Naive B cell (primary cell): ENCODE data around the gene OXSM. TPM values are rescaled to one million over a fixed set of nuclear protein-coding genes. Genes with fewer than 3 reads are reported as not detected.

Experiments
- polyA plus RNA-seq, 6 donors: library from polyadenylated mRNA; unstranded; fragments of 300-500 nt; fragmentation: Illumina TruSeq; gene quantifications; one replicate each; pipeline ENCODE4 v1.2.3, GENCODE V29; 2021; ENCODE audit warnings: low read depth in 6 of 6

The OXSM gene
- polyA plus RNA-seq, 6 donors from 2014 or later = 14.5 to 27.5 (median 19.2) TPM

Other genes with a start within 250 kb of the OXSM start
- gene TOP2B, start 125.2 kb upstream of the OXSM start, polyA plus RNA-seq = 10 to 100 TPM; 44.4 to 95.7 (median 66.8) TPM
- gene NGLY1, start 6.6 kb upstream of the OXSM start, polyA plus RNA-seq = 100 to 1,000 TPM in 2 of 6 donors, 10 to 100 TPM in 4; 76.4 to 108 (median 95.4) TPM